IPS-20b (cell line): ENCODE results near the gene NASP.

Source experiments
- H3K27ac ChIP-seq: one replicate; pipeline ENCODE4 v1.5.1; 2013; ENCODE audit warnings: low read length
- H3K27me3 ChIP-seq: 2 replicates; pipeline ENCODE4 v1.6.1; 2013; ENCODE audit warnings: mild to moderate bottlenecking, low read length, inconsistent platforms; ENCODE audit not compliant: insufficient read depth
- H3K36me3 ChIP-seq: 2 replicates; pipeline ENCODE4 v1.6.1; 2013; ENCODE audit warnings: low read depth, mild to moderate bottlenecking, inconsistent platforms, low read length, moderate library complexity; ENCODE audit not compliant: insufficient read depth
- H3K4me1 ChIP-seq: 2 replicates; pipeline ENCODE4 v1.6.1; 2013; ENCODE audit warnings: mild to moderate bottlenecking, control low read depth, inconsistent platforms, low read length, moderate library complexity; ENCODE audit not compliant: insufficient read depth
- H3K4me3 ChIP-seq: 2 replicates; pipeline ENCODE4 v1.5.1; 2013; ENCODE audit warnings: mild to moderate bottlenecking, low read length, inconsistent platforms
- H3K9ac ChIP-seq: 2 replicates; pipeline ENCODE4 v1.6.1; 2013; ENCODE audit warnings: low read depth, mild to moderate bottlenecking, inconsistent platforms, low read length, moderate library complexity
- H3K9me3 ChIP-seq: 2 replicates; pipeline ENCODE4 v1.6.1; 2013; ENCODE audit warnings: mild to moderate bottlenecking, low read depth, low read length, inconsistent platforms; ENCODE audit not compliant: insufficient read depth

Gene NASP

DNA sequence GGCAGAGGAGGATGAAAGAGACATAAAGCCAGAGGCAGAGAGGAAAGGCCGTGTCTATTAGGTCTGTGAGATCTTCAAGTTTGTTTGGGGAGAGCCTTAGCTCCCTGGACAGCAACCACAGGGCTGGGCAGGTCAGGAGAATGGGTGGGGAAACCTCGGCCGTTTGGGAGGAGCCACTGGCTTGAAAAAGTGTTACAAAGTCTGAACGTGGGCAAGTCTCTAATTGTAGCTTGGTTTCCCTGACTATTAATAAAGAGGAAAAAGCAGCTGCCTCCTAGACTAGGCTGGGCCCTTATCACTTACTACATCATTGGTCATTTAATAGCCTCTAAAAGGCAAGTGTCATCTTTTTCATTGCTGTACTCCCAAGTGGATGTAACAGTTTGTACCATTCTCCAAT is 40.1 kb downstream of the NASP start, which contains the start of gene CCDC17:
TSS of gene CCDC17 (minus strand) at position 83 of the 400 bp plus-strand sequence. CDS start 145 bp downstream, outside the sequence.
- no peaks in the 10 kb centered on the region for H3K4me1 ChIP-seq
- peaks cover 49% of the 10 kb centered on the region for H3K36me3 ChIP-seq
- no peak within 1 kb of the TSS for H3K4me3 ChIP-seq
- H3K27me3 ChIP-seq, result no peaks in the 10 kb centered on the region
- H3K9ac ChIP-seq, result no peak within 1 kb of the TSS
- no peak within 1 kb of the TSS for H3K27ac ChIP-seq
- H3K9me3 ChIP-seq, result no peaks in the 10 kb centered on the region

DNA sequence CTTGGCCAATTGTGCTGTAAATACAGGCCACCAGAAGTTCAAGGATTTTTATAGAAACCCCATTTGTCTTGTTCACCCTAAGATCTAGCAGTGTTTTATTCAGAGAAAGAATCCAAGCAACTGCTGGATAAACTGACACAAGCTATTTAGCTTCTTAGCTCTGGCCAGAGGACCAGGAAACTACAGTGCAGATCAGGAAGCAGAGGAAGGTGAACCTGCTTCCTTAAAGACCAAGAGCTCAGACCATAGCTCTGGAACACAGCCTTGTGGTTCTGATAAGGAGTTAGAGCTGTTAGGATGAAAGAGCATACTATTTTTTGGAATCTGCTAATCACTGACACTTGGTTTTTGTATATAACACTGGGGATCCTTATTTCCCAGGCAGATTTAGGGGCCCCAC is 45.2 kb downstream of the NASP start:
- Histone ChIP-seq H3K4me3 (no peak overlapping the region), H3K9me3 (no peaks in the 10 kb centered on the region), H3K9ac (no peak overlapping the region), H3K27me3 (no peaks in the 10 kb centered on the region), H3K36me3 (peaks cover 85% of the 10 kb centered on the region), H3K4me1 (no peaks in the 10 kb centered on the region), H3K27ac (no peak overlapping the region)

- peaks cover 93% of the 10 kb centered on the region for H3K36me3 ChIP-seq
- no peak overlapping the region for H3K9ac ChIP-seq
- H3K27me3 ChIP-seq, result no peaks in the 10 kb centered on the region
- no peaks in the 10 kb centered on the region for H3K4me1 ChIP-seq
- no peak overlapping the region for H3K27ac ChIP-seq
- no peak overlapping the region for H3K4me3 ChIP-seq
- H3K9me3 ChIP-seq, result no peaks in the 10 kb centered on the region
Observed at GRCh38 chr1:45630429-45630828, 46.6 kb downstream of the NASP start.

DNA sequence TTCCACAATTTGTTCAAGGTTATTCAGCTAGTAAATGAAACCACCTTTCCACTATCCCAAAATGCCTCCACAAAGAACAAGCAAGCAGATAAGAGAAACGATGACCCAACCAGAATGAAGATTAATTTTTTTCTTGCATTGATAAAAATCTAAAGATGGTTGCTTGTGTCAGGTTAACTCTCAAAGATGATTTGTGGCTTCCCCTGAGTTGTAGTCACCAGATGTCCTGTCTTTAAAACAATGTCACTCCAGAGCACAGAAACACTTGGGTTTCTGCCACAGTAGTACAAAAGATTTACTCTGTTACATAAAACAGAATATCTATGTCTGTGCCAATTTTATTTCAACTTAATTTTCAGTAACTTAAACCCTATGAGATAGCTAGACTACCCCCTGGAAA is 51.4 kb downstream of the NASP start:
- peaks cover 97% of the 10 kb centered on the region for H3K36me3 ChIP-seq
- no peak overlapping the region for H3K4me3 ChIP-seq
- H3K27me3 ChIP-seq, result no peaks in the 10 kb centered on the region
- no peaks in the 10 kb centered on the region for H3K9me3 ChIP-seq
- no peak overlapping the region for H3K9ac ChIP-seq
- no peaks in the 10 kb centered on the region for H3K4me1 ChIP-seq
- H3K27ac ChIP-seq, result no peak overlapping the region

GRCh38 chr1:45640293-45640692 is 56.5 kb downstream of the NASP start:
- Histone ChIP-seq H3K4me3 (no peak overlapping the region), H3K27ac (no peak overlapping the region), H3K9ac (no peak overlapping the region), H3K4me1 (no peaks in the 10 kb centered on the region), H3K9me3 (no peaks in the 10 kb centered on the region), H3K27me3 (no peaks in the 10 kb centered on the region), H3K36me3 (peaks cover 92% of the 10 kb centered on the region)

DNA sequence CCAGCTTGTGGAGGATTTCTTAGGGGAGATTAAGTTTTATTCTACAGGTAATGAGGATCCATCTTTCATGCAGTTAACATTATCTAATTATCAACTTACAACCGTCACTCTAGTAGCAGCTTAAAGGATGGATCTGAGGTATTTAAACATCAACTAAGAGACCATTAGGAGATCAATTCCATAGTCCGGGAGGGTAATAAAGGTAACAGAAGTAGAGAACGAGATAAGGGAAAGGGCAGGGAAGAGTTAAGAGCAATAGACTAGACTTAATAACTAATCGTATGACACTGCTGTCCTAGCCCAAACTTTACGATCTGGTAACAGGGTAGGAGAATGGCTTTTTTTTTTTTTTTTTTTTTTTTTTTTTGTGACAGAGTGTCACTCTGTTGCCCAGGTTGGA is 59.5 kb downstream of the NASP start:
- no peaks in the 10 kb centered on the region for H3K27me3 ChIP-seq
- H3K4me3 ChIP-seq, result no peak overlapping the region
- H3K9me3 ChIP-seq, result no peaks in the 10 kb centered on the region
- H3K4me1 ChIP-seq, result no peaks in the 10 kb centered on the region
- H3K36me3 ChIP-seq, result peaks cover 84% of the 10 kb centered on the region
- H3K27ac ChIP-seq, result no peak overlapping the region
- no peak overlapping the region for H3K9ac ChIP-seq

DNA sequence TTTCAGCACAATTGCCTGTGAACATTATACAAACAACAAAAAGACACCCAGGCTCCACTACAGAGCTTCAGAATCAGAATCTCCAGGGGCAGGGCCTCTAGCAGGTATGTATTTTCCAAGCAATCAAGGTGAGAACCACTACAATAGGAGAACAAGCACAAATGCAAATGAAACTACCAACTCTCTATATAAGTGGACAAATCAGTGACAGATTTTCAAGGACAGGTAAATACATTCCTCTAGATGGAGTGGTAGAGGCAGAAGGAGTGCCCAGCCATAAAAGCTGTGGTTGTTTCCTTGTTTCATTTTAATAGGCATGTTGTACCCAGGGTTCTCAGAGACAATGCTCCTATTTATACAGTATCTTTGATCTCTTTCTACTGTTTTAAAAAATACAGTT is 60.1 kb downstream of the NASP start:
- no peaks in the 10 kb centered on the region for H3K4me1 ChIP-seq
- no peaks in the 10 kb centered on the region for H3K9me3 ChIP-seq
- no peaks in the 10 kb centered on the region for H3K27me3 ChIP-seq
- H3K9ac ChIP-seq, result no peak overlapping the region
- no peak overlapping the region for H3K4me3 ChIP-seq
- peaks cover 82% of the 10 kb centered on the region for H3K36me3 ChIP-seq
- H3K27ac ChIP-seq, result no peak overlapping the region

DNA sequence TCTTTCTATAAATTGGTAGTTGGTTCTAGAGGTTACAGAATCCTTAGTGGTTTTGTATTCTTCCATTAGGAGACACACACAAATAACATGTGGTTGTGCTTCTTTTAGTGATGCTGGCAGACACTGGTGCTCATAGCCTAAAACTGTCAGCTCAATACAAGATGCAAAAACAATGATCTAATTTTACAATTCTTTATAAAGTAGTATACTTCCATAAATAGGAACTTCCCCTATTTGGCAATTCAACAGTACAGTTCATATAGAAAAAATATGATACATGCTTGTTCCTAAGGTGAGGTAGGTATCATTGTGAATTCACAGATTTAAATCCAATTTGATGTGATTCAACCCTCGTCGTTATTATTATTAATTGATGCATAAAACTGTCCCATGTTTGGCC is 60.8 kb downstream of the NASP start:
- no peak overlapping the region for H3K27ac ChIP-seq
- H3K4me3 ChIP-seq, result no peak overlapping the region
- H3K9ac ChIP-seq, result no peak overlapping the region
- H3K36me3 ChIP-seq, result peaks cover 84% of the 10 kb centered on the region
- no peaks in the 10 kb centered on the region for H3K9me3 ChIP-seq
- no peaks in the 10 kb centered on the region for H3K4me1 ChIP-seq
- H3K27me3 ChIP-seq, result no peaks in the 10 kb centered on the region

GRCh38 chr1:45647248-45648021 is 63.6 kb downstream of the NASP start:
- no peaks in the 10 kb centered on the region for H3K27me3 ChIP-seq
- no peaks in the 10 kb centered on the region for H3K9me3 ChIP-seq
- H3K9ac ChIP-seq, result no peak overlapping the region
- H3K36me3 ChIP-seq, result peaks cover 84% of the 10 kb centered on the region
- H3K4me1 ChIP-seq, result no peaks in the 10 kb centered on the region
- H3K4me3 ChIP-seq, result no peak overlapping the region
- no peak overlapping the region for H3K27ac ChIP-seq

DNA sequence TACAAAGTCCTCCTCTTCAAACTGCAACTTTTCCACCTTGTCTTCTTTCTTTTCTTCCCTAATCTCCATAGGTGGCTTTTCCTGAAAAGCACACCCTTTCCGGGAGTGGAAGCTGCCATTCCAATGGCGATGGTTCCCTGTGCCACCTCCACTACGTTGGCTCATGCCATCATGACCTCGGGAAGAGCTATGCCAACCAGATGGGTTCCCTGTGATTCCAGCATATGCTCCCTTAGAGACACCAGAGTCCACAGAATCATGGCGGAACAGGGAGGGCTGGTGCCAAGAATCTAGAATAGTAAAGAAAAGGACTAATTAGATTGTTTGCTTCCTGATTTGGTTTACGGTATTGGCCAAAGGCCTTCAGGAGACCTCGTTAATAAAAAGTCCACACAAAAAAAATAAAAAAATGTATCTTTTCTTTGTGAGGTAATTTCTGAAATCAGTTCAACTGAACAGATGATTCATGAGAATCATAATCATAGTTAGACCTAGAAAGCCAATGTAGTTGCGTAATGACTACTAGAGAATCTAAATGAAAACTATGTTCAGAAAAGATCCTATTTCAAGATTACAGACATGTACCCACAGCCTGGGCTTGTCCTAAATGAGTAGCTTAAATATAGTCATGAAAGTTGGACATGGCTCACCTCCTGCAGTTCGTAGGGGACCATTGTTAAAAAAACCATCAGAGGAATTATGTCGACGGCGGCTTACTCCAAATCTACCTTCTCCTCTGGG is 70.9 kb downstream of the NASP start:
- Histone ChIP-seq H3K4me3 (no peak overlapping the region), H3K36me3 (peaks cover 98% of the 10 kb centered on the region), H3K4me1 (no peaks in the 10 kb centered on the region), H3K9ac (no peak overlapping the region), H3K27ac (no peak overlapping the region), H3K9me3 (no peaks in the 10 kb centered on the region), H3K27me3 (no peaks in the 10 kb centered on the region)

DNA sequence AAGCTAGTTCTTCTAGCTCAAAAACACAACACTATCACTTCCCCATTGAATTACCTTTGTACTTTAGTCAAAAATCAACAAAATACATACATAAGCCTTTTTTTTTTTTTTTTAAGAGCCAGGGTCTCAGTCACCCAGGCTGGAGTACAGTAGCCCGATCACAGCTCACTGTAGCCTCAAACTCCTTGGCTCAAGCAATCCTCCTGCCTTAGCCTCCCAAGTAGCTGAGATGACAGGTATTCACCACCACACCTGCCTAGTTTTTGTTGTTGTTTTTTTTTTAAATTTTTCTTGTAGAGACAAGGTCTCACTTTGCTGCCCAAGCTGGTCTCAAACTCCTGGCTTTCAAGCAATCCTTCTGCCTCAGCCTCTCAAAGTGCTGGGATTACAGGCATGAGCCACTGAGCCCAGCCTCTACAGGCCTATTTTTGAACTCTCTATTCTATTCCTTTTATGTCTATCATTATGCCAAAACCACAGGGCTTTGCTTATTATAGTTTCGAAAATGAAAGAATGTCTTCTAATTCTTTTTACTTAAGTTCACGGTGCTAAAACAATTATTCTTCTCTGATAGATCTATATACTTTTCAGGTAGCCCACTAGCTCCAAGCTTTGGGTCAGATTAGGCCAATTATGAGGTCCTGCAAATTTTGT is 72.9 kb downstream of the NASP start:
- H3K36me3 ChIP-seq, result peaks cover 94% of the 10 kb centered on the region
- H3K4me1 ChIP-seq, result no peaks in the 10 kb centered on the region
- no peaks in the 10 kb centered on the region for H3K9me3 ChIP-seq
- H3K27ac ChIP-seq, result no peak overlapping the region
- H3K27me3 ChIP-seq, result no peaks in the 10 kb centered on the region
- H3K4me3 ChIP-seq, result no peak overlapping the region
- H3K9ac ChIP-seq, result no peak overlapping the region

DNA sequence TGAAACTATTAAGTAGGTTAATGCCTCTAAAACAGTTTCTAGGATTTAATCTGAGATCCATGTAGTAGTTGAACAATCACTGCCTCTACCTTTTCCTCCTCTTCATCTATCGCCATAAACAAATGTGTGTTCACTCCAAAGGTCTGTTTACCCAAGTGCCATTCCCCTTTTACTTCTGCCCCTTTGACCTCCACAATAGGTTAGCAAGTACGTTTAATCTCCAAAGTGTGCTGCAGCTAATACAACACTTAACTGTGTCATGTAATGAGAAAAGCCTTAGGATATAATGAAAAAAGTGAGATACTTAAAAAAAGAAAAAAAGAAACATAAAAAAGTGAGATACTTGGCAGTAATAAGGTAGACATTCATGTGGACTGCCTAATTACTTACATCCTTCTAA is 74.3 kb downstream of the NASP start:
- Histone ChIP-seq H3K9me3 (no peaks in the 10 kb centered on the region), H3K9ac (no peak overlapping the region), H3K27ac (no peak overlapping the region), H3K4me1 (no peaks in the 10 kb centered on the region), H3K27me3 (no peaks in the 10 kb centered on the region), H3K4me3 (no peak overlapping the region), H3K36me3 (peaks cover 83% of the 10 kb centered on the region)
